C4-2B (cell line): ENCODE data around the gene SP140.
"Not testable (repeated sequence)": the region's sequence is repeated elsewhere in the genome, so short reads cannot be mapped to it uniquely, and the experiment has no call there.

ENCODE experiments used
- H3K27ac ChIP-seq: fragments of 450-650 bp; 2 replicates; pipeline ENCODE4 v1.5.1; 2017
- ZFX ChIP-seq: fragments of 450-650 bp; IDR thresholded peaks from 2 replicates; pipeline ENCODE4 v1.6.1; 2017
- TF ChIP-seq, protein P1 (sequence below): fragments of 450-650 bp; conservative IDR thresholded peaks from 2 replicates; pipeline ENCODE4 v1.5.1; 2017; ENCODE audit warnings: mild to moderate bottlenecking

Gene SP140

DNA sequence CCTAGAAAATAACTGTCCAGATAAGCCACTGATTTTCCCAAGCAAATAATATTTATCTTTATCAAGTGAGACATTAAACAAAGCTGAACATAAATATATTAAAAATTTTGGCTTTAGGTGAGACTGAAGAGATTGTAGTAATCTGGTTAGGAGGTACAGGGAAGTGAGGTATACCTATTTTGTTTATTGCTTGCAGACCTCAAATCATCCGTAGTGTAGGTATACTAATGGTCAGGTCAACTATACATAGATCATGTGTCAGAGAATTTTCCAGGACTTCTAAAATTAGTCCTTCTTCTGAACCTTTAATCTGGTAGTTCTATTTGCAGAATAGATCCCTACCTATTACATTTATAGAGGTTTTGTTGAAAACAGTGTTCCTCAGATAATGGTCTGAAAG lies 41.5 kb downstream of the SP140 start:
- no peak for TF ChIP-seq ZFX
- TF ChIP-seq, protein P1, sequence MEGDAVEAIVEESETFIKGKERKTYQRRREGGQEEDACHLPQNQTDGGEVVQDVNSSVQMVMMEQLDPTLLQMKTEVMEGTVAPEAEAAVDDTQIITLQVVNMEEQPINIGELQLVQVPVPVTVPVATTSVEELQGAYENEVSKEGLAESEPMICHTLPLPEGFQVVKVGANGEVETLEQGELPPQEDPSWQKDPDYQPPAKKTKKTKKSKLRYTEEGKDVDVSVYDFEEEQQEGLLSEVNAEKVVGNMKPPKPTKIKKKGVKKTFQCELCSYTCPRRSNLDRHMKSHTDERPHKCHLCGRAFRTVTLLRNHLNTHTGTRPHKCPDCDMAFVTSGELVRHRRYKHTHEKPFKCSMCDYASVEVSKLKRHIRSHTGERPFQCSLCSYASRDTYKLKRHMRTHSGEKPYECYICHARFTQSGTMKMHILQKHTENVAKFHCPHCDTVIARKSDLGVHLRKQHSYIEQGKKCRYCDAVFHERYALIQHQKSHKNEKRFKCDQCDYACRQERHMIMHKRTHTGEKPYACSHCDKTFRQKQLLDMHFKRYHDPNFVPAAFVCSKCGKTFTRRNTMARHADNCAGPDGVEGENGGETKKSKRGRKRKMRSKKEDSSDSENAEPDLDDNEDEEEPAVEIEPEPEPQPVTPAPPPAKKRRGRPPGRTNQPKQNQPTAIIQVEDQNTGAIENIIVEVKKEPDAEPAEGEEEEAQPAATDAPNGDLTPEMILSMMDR, result no peak
- H3K27ac ChIP-seq, result no peak overlapping the region

DNA sequence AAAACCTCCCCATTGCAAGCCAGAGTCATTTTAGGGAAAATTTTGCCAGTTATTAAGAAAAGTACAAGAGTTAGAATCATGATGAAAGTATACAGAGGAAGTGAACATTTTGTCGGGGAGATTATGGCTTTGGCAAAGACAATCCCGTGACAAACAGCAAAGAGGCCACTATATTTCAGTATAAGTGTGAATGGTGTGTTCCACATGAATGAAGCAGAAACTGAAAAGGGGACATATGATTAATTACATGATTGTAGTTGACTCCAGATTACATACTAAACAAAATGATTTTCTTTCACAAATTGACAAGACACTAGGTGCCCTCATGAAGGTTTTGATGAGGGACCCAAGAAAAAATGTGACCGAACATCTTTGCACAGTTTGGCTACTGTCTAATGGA lies 42.0 kb downstream of the SP140 start:
- TF ChIP-seq ZFX, result no peak
- TF ChIP-seq, protein P1, result no peak

DNA sequence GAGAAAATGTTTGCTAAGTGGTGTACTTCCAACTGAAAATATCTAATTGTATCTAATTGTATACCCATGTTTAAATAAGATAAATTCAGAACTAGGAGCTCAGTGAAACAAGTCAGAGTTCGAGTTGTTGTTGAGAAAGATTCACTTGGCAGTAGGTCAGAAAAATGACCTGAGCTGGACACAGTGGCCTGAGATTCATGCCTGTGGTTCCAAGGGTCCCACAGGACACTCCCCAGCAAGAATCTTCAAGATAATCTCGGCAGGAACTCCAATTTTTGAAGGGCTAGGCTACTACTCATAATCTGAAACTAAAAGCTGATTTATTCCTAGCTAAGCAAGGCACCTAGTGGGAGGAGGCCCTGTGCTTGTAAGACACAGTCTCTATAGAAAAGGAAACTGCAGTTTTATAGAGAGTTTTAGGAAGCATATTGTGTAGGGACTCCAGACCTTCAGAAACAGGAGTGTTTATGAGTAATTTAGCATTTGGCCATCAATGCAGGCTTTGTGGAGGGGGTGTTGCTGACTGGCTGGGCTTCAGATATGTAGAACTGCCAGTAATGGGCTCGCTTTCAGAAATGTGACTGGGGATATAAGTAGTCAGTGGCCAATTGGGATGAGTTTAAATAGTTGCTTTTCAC lies 43.2 kb downstream of the SP140 start:
- TF ChIP-seq, protein P1, result no peak
- TF ChIP-seq ZFX, result no peak
- H3K27ac ChIP-seq, result no peak overlapping the region

More for the DNA sequence above, 42.0 kb downstream of the SP140 start:
- H3K27ac ChIP-seq, result no peak overlapping the region

DNA sequence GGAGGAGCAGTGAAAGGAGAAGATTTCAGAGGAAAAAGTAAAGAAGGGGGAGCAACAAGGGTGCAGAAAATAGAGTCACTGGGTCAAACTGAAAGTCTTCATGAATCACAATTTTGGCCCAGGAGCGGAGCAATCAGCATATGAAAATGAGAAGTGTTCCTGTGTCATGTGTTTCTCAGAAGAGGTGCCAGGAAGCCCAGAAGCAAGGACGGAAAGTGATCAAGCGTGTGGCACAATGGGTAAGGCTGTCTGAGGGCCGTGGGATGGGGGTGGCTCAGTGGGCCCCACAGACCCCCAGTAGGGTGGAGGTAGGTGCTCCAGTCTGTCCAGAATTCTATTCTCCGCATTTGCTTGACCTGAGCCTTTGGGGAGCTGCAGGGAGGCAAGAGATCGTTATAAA lies 44.2 kb downstream of the SP140 start:
- no peak overlapping the region for H3K27ac ChIP-seq
- TF ChIP-seq ZFX, result no peak
- TF ChIP-seq, protein P1, result no peak

DNA sequence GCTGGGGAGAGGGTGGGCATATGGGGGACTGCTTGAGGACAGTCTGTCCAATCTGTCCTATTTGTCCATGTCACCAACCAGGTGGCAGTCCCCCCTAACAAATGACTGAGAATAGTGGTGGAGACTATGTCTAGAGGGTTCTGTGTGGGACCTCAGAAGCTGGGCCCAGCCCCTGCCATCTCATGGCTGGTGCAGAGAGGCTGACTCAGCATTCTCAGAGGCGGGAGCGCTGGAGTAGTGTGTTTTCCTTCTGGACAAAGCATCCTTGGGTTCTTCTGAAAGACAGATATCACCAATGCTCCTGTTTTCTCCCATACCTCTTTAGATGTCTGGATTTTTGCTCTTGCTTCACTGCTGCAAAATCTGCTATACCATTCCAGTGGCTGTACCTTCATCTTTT lies 57.4 kb downstream of the SP140 start:
- no peak overlapping the region for H3K27ac ChIP-seq
- TF ChIP-seq ZFX, result no peak
- TF ChIP-seq, protein P1, result no peak

DNA sequence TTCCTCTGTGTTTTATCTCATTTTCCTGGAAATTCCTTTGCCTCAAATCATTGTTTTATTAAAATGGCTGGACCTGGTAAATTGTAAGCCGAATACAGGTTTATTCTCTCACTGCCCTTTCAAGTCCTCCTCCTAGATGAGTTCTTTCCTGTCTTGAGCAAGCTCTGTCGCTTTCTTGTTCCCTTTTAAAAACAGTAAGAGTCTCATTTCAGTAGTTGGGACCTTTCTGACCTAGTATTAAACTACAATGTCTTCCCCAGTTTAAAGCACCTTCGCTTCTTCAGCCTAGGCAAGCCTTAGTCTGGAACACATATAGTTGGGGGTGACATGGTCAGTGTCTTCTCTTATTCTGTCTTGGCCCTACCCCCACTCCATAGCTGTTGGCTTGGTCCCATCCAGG lies 60.5 kb downstream of the SP140 start:
- H3K27ac ChIP-seq, result no peak overlapping the region
- no peak for TF ChIP-seq ZFX
- TF ChIP-seq, protein P1, result no peak

DNA sequence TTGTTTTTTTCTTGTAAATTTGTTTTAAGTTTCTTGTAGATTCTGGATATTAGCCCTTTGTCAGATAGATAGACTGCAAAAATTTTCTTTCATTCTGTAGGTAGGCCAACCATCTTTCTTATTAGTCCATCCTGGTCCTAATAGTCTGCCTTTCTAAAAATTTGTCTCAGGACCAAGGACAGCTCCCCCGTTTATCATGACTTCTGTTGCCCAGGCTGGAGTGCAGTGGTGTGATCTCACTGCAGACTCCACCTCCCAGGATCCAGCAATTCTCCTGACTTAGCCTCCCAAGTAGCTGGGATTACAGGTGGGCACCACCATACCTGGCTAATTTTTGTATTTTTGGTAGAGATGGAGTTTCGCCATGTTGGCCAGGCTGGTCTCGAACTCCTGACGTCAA lies 63.8 kb downstream of the SP140 start:
- not testable (repeated sequence) for H3K27ac ChIP-seq

DNA sequence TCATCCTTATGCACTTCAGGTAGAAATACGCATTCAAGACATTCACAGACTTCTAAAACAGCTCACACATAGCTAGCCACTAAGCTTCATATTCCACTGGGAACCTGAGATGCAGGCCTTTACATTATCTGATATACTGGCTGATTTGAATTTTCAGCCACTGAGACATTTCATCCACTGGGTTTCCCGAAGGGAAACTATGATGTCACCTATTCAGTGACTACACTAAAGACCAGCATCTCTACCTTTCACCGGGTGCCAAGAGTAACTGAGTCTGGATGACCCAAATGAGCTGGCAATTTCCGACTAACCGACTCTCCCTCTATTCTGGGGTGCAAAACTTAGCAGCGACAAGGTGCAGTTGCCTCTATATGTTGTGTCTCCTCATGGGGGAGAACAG lies 69.7 kb downstream of the SP140 start:
- H3K27ac ChIP-seq, result no peak overlapping the region
- no peak for TF ChIP-seq ZFX
- TF ChIP-seq, protein P1, result no peak
